GM12874 (cell line): Measurements from ENCODE around the gene CNOT3.
A peak's percentile ranks its signal among the peaks of the same experiment; 100 is the strongest.

Experiments
- TF ChIP-seq, protein P1 (sequence below): IDR thresholded peaks from 2 replicates; pipeline ENCODE4 v1.5.1; 2011; ENCODE audit warnings: low read depth, mild to moderate bottlenecking, control low read depth, low read length, moderate library complexity; ENCODE audit not compliant: insufficient read depth

CNOT3 gene

DNA sequence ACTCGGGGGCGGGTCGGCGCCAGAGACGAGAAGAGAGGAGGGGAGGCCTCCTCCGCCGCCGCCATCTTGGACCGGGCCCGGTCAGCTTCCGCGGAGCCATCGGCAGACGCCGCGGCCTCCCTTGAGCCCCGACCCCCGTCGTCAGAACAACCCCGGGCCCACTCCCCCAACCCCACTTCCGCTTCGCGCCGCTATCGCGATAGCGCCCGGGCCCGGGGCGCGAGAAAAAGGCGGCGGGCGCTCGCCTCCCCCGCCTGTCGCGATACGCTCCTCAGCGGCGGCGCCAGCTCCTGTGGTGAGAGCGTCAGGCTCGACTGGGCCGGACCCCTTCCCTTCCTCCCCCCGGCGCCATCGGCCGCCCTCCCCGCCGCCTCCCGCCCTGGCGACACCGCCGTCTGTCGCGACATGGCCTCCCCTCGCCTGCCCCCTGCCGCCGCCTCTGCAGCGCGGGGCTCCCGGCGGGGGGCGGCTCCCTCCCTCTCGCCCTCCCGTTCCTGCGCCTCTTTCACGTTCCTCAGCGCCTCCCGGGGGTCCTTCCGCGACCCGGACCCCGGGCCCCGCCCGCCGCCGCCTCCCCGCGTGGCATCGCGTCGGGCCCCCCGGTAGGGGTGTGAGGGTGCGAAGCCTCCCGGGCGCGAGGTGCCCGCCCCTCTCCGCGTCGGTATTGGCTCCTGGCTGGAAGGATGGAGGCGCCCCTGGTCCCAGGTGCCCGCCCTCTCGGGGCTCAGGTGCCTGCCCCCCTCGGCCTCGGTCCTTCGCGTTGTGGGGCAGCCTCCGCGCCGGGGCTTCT, at the start of gene CNOT3:
Gene CNOT3, plus strand, starts transcription at position 64 of the 790 bp plus-strand sequence. CDS start 5,217 bp downstream, outside the sequence.
- TF ChIP-seq, protein P1, sequence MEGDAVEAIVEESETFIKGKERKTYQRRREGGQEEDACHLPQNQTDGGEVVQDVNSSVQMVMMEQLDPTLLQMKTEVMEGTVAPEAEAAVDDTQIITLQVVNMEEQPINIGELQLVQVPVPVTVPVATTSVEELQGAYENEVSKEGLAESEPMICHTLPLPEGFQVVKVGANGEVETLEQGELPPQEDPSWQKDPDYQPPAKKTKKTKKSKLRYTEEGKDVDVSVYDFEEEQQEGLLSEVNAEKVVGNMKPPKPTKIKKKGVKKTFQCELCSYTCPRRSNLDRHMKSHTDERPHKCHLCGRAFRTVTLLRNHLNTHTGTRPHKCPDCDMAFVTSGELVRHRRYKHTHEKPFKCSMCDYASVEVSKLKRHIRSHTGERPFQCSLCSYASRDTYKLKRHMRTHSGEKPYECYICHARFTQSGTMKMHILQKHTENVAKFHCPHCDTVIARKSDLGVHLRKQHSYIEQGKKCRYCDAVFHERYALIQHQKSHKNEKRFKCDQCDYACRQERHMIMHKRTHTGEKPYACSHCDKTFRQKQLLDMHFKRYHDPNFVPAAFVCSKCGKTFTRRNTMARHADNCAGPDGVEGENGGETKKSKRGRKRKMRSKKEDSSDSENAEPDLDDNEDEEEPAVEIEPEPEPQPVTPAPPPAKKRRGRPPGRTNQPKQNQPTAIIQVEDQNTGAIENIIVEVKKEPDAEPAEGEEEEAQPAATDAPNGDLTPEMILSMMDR, result no peak

DNA sequence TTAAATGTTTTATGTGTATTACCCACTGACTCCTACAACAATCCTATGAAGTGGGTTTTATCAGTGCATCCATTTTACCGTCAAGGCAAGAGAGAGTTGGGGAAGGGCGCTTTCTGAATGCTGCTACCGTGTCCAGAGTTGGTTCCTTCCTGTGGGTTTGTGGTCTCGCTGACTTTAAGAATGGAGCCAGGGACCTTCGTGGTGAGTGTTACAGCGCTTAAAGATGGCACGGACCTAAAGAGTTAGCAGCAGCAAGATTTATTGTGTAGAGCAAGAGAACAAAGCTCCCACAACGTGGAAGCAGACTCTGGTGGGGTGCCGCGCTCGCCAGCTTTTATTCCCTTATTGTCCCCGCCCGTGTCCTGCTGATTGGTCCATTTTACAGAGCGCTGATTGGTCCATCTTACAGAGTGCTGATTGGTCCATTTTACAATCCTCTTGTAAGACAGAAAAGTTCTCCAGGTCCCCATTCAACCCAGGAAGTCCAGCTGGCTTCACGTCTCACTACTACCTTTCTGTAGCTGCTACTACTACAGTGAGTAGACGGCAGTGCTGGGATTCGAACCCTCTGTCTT, 43.0 kb upstream of the CNOT3 start:
- TF ChIP-seq, protein P1, result no peak

DNA sequence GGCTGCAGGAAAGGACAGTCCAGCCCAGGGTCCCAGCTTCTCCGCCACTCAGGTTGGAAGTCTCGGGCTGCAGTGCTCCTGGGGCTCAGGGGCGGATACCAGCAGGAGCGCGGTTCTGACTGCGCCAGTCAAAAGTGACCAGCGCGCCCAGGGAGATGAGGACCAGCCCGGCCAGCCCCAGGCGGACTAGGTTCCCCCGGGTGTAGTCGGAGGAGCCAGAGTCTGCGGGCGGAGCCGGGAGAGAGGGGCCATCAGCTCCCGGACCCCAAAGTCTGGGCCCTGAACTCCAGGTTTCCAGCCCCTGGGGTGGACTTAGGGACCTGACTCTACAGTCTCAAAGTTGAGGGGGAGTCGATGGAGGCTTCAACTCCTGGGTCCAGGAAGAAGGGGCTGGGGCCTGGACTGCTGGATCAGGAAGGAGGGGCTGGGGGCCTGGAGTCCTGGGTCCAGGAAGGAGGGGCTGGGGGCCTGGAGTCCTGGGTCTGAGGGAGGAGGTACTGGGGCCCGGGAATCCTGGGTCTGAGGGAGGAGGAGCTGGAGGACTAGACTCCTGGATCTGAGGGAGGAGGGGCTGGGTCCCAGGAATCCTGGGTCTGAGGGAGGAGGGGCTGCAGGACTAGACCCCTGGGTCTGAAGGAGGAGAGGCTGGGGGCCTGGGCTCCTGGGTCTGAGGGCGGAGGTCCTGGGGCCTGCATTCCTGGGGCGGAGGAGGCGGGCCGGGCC, 42.3 kb upstream of the CNOT3 start:
- TF ChIP-seq, protein P1, result no peak

DNA sequence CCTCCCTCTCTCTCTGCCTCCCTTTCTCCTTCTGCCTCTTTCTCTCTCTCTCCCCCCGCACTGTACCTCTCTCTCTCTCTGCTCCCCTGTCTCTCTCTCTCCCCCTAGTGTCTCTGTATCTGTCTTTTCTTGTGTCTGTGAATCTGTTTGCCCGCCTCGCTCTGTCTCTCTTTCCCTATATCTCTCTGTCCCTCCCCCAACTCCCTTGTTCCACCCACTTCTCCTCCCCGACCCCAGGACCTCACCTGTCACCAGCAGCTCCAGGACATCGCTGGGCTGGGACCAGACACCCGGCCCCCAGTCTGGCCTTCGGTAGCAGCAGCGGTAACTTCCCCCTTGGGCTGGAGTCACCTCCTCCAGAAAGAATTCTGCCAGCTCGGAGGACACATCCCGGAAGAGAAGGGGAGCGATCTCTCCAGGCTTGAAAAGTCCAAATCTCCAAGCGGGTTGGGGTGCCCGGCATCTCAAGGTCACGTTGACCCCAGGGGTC, 40.9 kb upstream of the CNOT3 start:
- TF ChIP-seq, protein P1, result 0 out of 2 replicates have a peak, but pooled peaks have one; percentile 8

DNA sequence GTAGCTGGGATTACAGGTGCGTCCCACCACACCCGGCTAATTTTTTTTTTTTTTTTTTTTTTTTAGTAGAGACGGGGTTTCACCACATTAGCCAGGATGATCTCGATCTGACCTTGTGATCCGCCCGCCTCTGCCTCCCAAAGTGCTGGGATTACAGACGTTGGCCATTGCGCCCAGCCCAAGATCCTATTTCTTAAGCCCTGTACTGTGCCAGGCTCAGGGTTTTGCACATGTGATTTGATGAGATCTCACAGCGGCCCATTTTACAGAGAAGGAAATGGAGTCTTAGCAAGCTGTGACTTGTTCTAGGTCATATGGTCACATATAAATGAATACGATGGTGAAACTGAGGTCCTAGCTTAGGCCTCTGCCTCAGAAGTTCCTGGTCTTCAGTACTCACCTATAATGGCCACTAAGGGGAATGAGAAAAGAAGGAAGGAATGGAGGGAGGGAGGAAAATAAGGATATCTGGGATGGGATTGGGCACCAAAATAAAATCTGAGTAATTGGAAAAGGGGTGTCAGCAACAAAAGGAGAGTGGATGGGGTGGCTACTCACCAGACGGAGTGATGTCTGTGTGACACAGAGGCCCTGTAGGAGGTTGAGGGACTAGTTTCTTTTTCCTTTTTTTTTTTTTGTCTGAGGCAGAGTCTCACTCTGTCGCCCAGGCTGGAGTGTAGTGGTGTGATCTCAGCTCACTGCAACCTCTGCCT, 38.2 kb upstream of the CNOT3 start:
- TF ChIP-seq, protein P1, result no peak

DNA sequence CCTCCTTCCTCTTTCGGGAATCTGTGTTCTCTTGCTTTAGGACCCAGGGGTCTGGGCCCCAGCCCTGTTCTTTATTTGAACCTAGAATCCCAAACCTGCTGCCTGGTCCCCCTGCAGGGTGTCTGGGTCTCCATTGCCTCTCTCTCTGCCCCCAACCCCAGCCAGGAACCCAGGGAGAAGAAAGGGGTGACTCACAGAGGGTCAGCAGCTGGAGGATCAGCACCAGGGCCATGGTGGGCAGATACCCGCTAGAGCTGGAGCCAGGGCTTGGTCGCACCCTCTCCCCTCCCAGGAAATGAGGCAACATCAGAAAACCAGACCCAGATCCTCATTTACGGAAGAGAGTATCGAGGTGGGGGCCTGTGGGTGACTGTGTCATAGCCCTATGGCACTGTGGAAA, 37.0 kb upstream of the CNOT3 start, which contains the start of gene OSCAR:
Gene OSCAR, minus strand, starts transcription at position 243 of the 400 bp plus-strand sequence. Its CDS starts 11 bp downstream, at position 232.
- TF ChIP-seq, protein P1, result no peak
